Measurements from ENCODE around the gene ICAM1. TPM values are rescaled to one million over a fixed set of nuclear protein-coding genes. Genes with fewer than 3 reads are reported as not detected.

Gene ICAM1
- total RNA-seq, 1 donor from 2014 or later: 9.6 TPM

- Mint-ChIP-seq H3K36me3 (no peaks in the 10 kb centered on the region), H3K27ac (peak overlapping the region; percentile 6), H3K9me3 (no peaks in the 10 kb centered on the region), H3K4me3 (peak overlapping the region; percentile 47), H3K4me1 (peaks cover 31% of the 10 kb centered on the region), H3K27me3 (ENCODE audit: low read depth) (peaks cover 84% of the 10 kb centered on the region)
- no peak for DNase-seq (ENCODE audit: low spot score in 2 of 2, unreplicated experiment in 2 of 2)
- no peak for TF ChIP-seq CTCF (IDR thresholded peaks at IDR 0.05; ENCODE audit: unreplicated experiment)
Measured at GRCh38 chr19:10295305-10295846, 24.5 kb downstream of the ICAM1 start.

GRCh38 chr19:10295847-10296591 lies 25.1 kb downstream of the ICAM1 start:
- H3K9me3 Mint-ChIP-seq: no peaks in the 10 kb centered on the region
- no peak for DNase-seq (ENCODE audit: low spot score in 2 of 2, unreplicated experiment in 2 of 2)
- H3K27ac Mint-ChIP-seq: peak overlapping the region; percentile 6
- peaks cover 25% of the 10 kb centered on the region for H3K4me1 Mint-ChIP-seq
- peaks cover 77% of the 10 kb centered on the region for H3K27me3 Mint-ChIP-seq (ENCODE audit: low read depth)
- no peaks in the 10 kb centered on the region for H3K36me3 Mint-ChIP-seq
- TF ChIP-seq CTCF (IDR thresholded peaks at IDR 0.05; ENCODE audit: unreplicated experiment): no peak
- peak overlapping the region; percentile 47 for H3K4me3 Mint-ChIP-seq

- Mint-ChIP-seq H3K4me3 (no peak overlapping the region), H3K4me1 (peaks cover 9% of the 10 kb centered on the region), H3K27ac (no peak overlapping the region), H3K9me3 (no peaks in the 10 kb centered on the region), H3K36me3 (peaks cover 3% of the 10 kb centered on the region), H3K27me3 (ENCODE audit: low read depth) (peaks cover 54% of the 10 kb centered on the region)
- no peak for TF ChIP-seq CTCF (IDR thresholded peaks at IDR 0.05; ENCODE audit: unreplicated experiment)
- DNase-seq (ENCODE audit: low spot score in 2 of 2, unreplicated experiment in 2 of 2): no peak
Measured at GRCh38 chr19:10299545-10300458, 28.9 kb downstream of the ICAM1 start.

GRCh38 chr19:10305139-10305806 lies 34.4 kb downstream of the ICAM1 start:
- peaks cover 14% of the 10 kb centered on the region for H3K27me3 Mint-ChIP-seq (ENCODE audit: low read depth)
- peaks cover 4% of the 10 kb centered on the region for H3K36me3 Mint-ChIP-seq
- H3K9me3 Mint-ChIP-seq: no peaks in the 10 kb centered on the region
- no peak overlapping the region for H3K27ac Mint-ChIP-seq
- no peak overlapping the region for H3K4me3 Mint-ChIP-seq
- TF ChIP-seq CTCF (IDR thresholded peaks at IDR 0.05; ENCODE audit: unreplicated experiment): no peak
- DNase-seq (ENCODE audit: low spot score in 2 of 2, unreplicated experiment in 2 of 2): no peak
- no peaks in the 10 kb centered on the region for H3K4me1 Mint-ChIP-seq

- peaks cover 4% of the 10 kb centered on the region for H3K36me3 Mint-ChIP-seq
- no peak overlapping the region for H3K4me3 Mint-ChIP-seq
- no peaks in the 10 kb centered on the region for H3K4me1 Mint-ChIP-seq
- no peak overlapping the region for H3K27ac Mint-ChIP-seq
- H3K9me3 Mint-ChIP-seq: no peaks in the 10 kb centered on the region
- no peak for DNase-seq (ENCODE audit: low spot score in 2 of 2, unreplicated experiment in 2 of 2)
- peaks cover 12% of the 10 kb centered on the region for H3K27me3 Mint-ChIP-seq (ENCODE audit: low read depth)
- TF ChIP-seq CTCF (IDR thresholded peaks at IDR 0.05; ENCODE audit: unreplicated experiment): no peak
Measured at GRCh38 chr19:10306327-10306726, 35.4 kb downstream of the ICAM1 start.
